ENCODE results near the gene FKBP8. TPM values are rescaled to one million over a fixed set of nuclear protein-coding genes. Genes with fewer than 3 reads are reported as not detected.

FKBP8 gene
- total RNA-seq, 2 experiments from 2014 or later: 147 to 152 TPM

- no peak overlapping the region for H3K4me3 ChIP-seq (ENCODE audit: low read length)
- no peaks in the 10 kb centered on the region for H3K27me3 ChIP-seq (ENCODE audit: control insufficient read depth in 1 of 2, insufficient read depth in 2 of 2, low read length in 2 of 2)
- DNase-seq (no peak), ATAC-seq (ENCODE audit: poor library complexity) (no peak)
- Mint-ChIP-seq H3K4me1 (ENCODE audit: low read depth) (peaks cover 48% of the 10 kb centered on the region), H3K27ac (no peak overlapping the region), H3K9me3 (no peaks in the 10 kb centered on the region), H3K36me3 (ENCODE audit: low read depth) (peaks cover 4% of the 10 kb centered on the region), H3K4me3 (no peak overlapping the region), H3K27me3 (no peaks in the 10 kb centered on the region)
- ChIA-PET POLR2A (no interaction called here), CTCF (interaction anchor here (1.0 to 1.4 kb wide), 3 partner anchors 32 to 64 kb away, joined by 3 to 5 read pairs (median 5); partner anchors contain the start of gene ELL)
- H3K4me1 ChIP-seq (ENCODE audit: insufficient read depth, low read length): peaks cover 97% of the 10 kb centered on the region
- peaks cover 10% of the 10 kb centered on the region for H3K36me3 ChIP-seq (ENCODE audit: insufficient read depth, low read length)
- H3K27ac ChIP-seq (ENCODE audit: low read depth in 1 of 2, low read length in 2 of 2): no peak overlapping the region
- TF ChIP-seq CTCF (IDR thresholded peaks at IDR 0.05): no peak
- H3K9me3 ChIP-seq (ENCODE audit: control insufficient read depth in 1 of 2, insufficient read depth in 1 of 2, low read length in 2 of 2): no peaks in the 10 kb centered on the region
- intact Hi-C loops (cut with DNase I, micrococcal nuclease): no loop called here
Observed at GRCh38 chr19:18487576-18488402, 55.6 kb downstream of the FKBP8 start.

- intact Hi-C loops (cut with DNase I, micrococcal nuclease): no loop called here
- Mint-ChIP-seq H3K36me3 (ENCODE audit: low read depth) (peaks cover 4% of the 10 kb centered on the region), H3K4me3 (no peak overlapping the region), H3K4me1 (ENCODE audit: low read depth) (peaks cover 48% of the 10 kb centered on the region), H3K27me3 (no peaks in the 10 kb centered on the region), H3K9me3 (no peaks in the 10 kb centered on the region), H3K27ac (peak overlapping the region; percentile 32)
- H3K9me3 ChIP-seq (ENCODE audit: control insufficient read depth in 1 of 2, insufficient read depth in 1 of 2, low read length in 2 of 2): no peaks in the 10 kb centered on the region
- POLR2A ChIA-PET: interaction anchor here (1.0 kb wide), 1 partner anchor 9 kb away, joined by 5 read pairs; no protein-coding TSS in a partner anchor
- CTCF ChIA-PET: interaction anchor here (1.0 to 3.1 kb wide), 2 partner anchors 34 to 65 kb away, joined by 3 to 15 read pairs; partner anchors contain the start of gene ELL
- H3K4me1 ChIP-seq (ENCODE audit: insufficient read depth, low read length): peaks cover 89% of the 10 kb centered on the region
- no peak for DNase-seq
- no peak for TF ChIP-seq CTCF (IDR thresholded peaks at IDR 0.05)
- H3K27ac ChIP-seq (ENCODE audit: low read depth in 1 of 2, low read length in 2 of 2): no peak overlapping the region
- no peaks in the 10 kb centered on the region for H3K27me3 ChIP-seq (ENCODE audit: control insufficient read depth in 1 of 2, insufficient read depth in 2 of 2, low read length in 2 of 2)
- H3K4me3 ChIP-seq (ENCODE audit: low read length): no peak overlapping the region
- ATAC-seq (ENCODE audit: poor library complexity): no peak
- peaks cover 4% of the 10 kb centered on the region for H3K36me3 ChIP-seq (ENCODE audit: insufficient read depth, low read length)
Observed at GRCh38 chr19:18486746-18487145, 56.6 kb downstream of the FKBP8 start.

- H3K27ac ChIP-seq (ENCODE audit: low read depth in 1 of 2, low read length in 2 of 2): no peak overlapping the region
- Mint-ChIP-seq H3K27me3 (no peaks in the 10 kb centered on the region), H3K9me3 (no peaks in the 10 kb centered on the region), H3K36me3 (ENCODE audit: low read depth) (peaks cover 4% of the 10 kb centered on the region), H3K4me1 (ENCODE audit: low read depth) (peaks cover 57% of the 10 kb centered on the region), H3K4me3 (no peak overlapping the region), H3K27ac (peak overlapping the region; percentile 17)
- no peak for DNase-seq
- TF ChIP-seq CTCF (IDR thresholded peaks at IDR 0.05): no peak
- no peaks in the 10 kb centered on the region for H3K9me3 ChIP-seq (ENCODE audit: control insufficient read depth in 1 of 2, insufficient read depth in 1 of 2, low read length in 2 of 2)
- H3K4me3 ChIP-seq (ENCODE audit: low read length): no peak overlapping the region
- CTCF ChIA-PET: interaction anchor here (0.9 to 3.1 kb wide), 4 partner anchors 11 to 86 kb away, joined by 3 to 15 read pairs (median 7); partner anchors contain the start of genes ELL and UBA52
- no peak for ATAC-seq (ENCODE audit: poor library complexity)
- H3K36me3 ChIP-seq (ENCODE audit: insufficient read depth, low read length): peaks cover 4% of the 10 kb centered on the region
- intact Hi-C loops (cut with DNase I, micrococcal nuclease): no loop called here
- POLR2A ChIA-PET: interaction anchor here (1.2 kb wide), 1 partner anchor 12 kb away, joined by 3 read pairs; no protein-coding TSS in a partner anchor
- no peaks in the 10 kb centered on the region for H3K27me3 ChIP-seq (ENCODE audit: control insufficient read depth in 1 of 2, insufficient read depth in 2 of 2, low read length in 2 of 2)
- H3K4me1 ChIP-seq (ENCODE audit: insufficient read depth, low read length): peaks cover 90% of the 10 kb centered on the region
Observed at GRCh38 chr19:18484992-18485391, 58.4 kb downstream of the FKBP8 start.
